Measurements from ENCODE around the gene AFF3.

The AFF3 gene

DNA sequence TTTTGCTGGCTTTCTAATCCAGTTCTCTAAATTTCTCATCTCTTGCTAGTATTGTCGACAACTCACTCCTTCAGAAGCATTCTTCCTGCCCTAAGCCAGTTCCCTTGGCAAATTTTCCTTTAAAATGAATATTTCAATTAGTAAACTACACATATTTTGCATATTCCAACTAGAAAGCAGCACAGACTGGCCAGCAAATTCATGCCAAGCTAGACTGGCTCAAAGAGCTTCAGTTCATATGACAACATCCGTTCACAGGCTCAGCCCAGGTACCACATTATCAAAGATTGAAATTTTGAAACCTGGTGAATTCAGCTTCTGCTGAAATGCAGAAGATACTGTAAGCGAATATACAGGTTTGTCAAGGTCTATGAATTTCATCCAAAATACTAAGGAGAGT is 64.5 kb downstream of the AFF3 start:
- in situ Hi-C loops (cut with MboI; ENCODE audit: low sequenced_read_pairs, unreplicated experiment): no loop called here
- DNase-seq (ENCODE audit: low spot score): no peak
- TF ChIP-seq, protein P1, sequence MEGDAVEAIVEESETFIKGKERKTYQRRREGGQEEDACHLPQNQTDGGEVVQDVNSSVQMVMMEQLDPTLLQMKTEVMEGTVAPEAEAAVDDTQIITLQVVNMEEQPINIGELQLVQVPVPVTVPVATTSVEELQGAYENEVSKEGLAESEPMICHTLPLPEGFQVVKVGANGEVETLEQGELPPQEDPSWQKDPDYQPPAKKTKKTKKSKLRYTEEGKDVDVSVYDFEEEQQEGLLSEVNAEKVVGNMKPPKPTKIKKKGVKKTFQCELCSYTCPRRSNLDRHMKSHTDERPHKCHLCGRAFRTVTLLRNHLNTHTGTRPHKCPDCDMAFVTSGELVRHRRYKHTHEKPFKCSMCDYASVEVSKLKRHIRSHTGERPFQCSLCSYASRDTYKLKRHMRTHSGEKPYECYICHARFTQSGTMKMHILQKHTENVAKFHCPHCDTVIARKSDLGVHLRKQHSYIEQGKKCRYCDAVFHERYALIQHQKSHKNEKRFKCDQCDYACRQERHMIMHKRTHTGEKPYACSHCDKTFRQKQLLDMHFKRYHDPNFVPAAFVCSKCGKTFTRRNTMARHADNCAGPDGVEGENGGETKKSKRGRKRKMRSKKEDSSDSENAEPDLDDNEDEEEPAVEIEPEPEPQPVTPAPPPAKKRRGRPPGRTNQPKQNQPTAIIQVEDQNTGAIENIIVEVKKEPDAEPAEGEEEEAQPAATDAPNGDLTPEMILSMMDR (IDR thresholded peaks at IDR 0.05; ENCODE audit: borderline replicate concordance, control extremely low read depth, extremely low read depth, insufficient read depth, missing control alignments): no peak

DNA sequence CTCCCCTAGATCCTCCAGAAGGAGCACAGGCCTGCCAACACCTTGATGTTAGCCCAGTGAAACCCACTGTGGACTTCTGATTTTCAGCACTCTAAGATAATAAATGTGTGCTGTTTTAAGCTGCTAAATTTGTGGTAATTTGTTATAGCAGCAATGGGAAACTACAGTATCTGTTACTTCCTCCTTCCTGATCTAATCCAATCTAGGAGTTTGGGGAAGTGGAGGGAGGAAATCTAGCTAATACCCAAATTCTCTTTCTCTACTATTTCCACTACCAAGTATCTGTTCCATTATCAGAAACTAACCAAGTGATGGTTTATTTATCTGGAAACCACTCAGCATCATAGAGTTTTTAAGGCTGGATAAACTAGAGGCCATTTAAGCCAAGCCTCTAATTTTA is 64.9 kb downstream of the AFF3 start:
- TF ChIP-seq, protein P1 (IDR thresholded peaks at IDR 0.05; ENCODE audit: borderline replicate concordance, control extremely low read depth, extremely low read depth, insufficient read depth, missing control alignments): no peak
- in situ Hi-C loops (cut with MboI; ENCODE audit: low sequenced_read_pairs, unreplicated experiment): no loop called here
- DNase-seq (ENCODE audit: low spot score): no peak

DNA sequence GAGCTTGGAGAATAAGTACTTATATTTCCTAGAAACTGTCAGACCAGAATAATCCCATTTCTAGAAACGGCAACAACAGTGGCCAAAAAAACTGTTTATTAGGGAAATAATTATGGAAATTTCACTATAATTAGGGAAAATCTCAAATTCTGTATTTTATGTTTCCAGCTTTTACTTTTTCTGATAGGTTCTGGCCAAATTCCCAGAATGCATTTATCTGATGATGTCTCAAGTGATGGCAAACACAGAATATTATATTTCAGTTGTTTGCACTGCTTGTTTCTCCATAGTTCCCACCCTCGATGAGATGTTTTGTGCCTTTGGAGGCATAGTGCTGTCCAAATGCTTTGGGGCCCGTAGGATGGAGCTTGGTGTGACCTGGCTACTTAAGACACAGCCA is 66.9 kb downstream of the AFF3 start:
- no peak for DNase-seq (ENCODE audit: low spot score)
- TF ChIP-seq, protein P1 (IDR thresholded peaks at IDR 0.05; ENCODE audit: borderline replicate concordance, control extremely low read depth, extremely low read depth, insufficient read depth, missing control alignments): no peak
- in situ Hi-C loops (cut with MboI; ENCODE audit: low sequenced_read_pairs, unreplicated experiment): no loop called here

DNA sequence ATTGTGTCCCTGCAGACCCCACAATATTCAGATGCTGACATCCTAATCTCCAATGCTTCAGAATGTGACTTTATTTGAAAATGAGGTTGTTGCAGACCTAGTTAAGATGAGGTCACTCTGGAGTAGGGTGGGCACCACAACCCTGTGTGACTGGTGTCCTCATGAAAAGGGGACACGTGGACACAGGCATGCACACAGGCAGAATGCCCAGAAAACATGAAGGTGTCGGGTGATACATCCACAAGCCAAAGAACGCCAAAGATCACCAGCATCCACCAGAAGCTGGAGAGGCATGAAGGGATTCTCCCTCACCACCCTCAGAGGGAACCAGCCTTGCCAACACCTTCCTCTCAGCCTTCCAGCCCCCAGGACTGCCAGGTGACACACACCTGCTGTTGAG is 69.3 kb downstream of the AFF3 start:
- in situ Hi-C loops (cut with MboI; ENCODE audit: low sequenced_read_pairs, unreplicated experiment): no loop called here
- DNase-seq (ENCODE audit: low spot score): no peak
- TF ChIP-seq, protein P1 (IDR thresholded peaks at IDR 0.05; ENCODE audit: borderline replicate concordance, control extremely low read depth, extremely low read depth, insufficient read depth, missing control alignments): no peak

DNA sequence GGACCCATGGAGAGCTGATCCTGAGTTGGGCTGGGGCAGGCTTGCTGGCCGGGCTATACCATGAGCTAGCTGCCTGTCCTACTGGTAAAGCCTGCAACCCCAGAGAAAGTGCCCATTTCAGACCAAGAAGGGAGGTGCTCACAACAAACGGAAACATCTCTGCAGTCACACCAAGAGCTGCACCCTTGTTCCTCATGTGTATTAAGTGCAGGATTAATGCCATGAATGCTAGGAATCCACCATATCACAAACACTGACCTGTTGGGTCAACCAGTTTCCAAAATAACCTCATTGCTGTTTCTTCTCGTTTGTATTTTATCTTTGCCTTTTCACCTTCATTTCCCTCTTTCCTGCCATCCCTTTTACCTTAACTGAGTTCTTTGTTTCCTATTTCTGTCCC is 69.9 kb downstream of the AFF3 start:
- DNase-seq (ENCODE audit: low spot score): no peak
- TF ChIP-seq, protein P1 (IDR thresholded peaks at IDR 0.05; ENCODE audit: borderline replicate concordance, control extremely low read depth, extremely low read depth, insufficient read depth, missing control alignments): no peak
- in situ Hi-C loops (cut with MboI; ENCODE audit: low sequenced_read_pairs, unreplicated experiment): no loop called here

DNA sequence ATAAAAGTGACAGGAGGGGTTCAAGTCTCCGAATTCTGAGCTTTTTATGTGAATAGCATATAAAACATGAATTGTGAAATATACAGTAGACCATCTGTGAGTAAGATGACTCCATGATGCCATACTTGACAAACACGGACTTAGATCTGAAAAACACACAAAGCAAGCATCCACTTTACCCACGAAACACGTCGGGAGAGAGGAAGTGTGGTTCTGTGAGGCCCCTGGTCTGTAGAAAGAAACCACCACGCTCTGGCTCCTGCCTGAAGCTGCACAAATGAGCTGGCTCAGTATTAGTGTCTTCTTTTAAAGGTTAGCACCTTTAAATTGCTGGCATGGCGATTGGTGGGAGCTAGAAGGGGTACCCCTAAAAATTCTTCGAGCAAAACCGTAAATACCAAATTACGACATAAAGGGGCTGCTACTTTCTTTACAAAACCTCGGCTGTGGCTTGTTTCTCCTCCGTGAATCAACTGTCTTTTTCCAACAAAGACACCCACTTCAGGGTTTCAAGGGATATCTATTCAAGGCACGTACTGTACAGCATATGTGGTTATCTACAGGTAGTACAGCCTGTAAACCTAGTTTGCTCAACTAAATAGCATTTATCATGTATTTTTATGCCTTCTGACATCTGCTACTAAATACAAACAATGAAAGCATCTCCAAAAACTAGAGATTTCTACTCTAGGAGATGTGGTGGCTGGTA is 70.9 kb downstream of the AFF3 start:
- TF ChIP-seq, protein P1 (IDR thresholded peaks at IDR 0.05; ENCODE audit: borderline replicate concordance, control extremely low read depth, extremely low read depth, insufficient read depth, missing control alignments): no peak
- DNase-seq (ENCODE audit: low spot score): no peak
- in situ Hi-C loops (cut with MboI; ENCODE audit: low sequenced_read_pairs, unreplicated experiment): no loop called here

Measured in GM13976 (cell line).